IMR-90 (cell line): ENCODE results near the gene HOTAIR. TPM values are rescaled to one million over a fixed set of nuclear protein-coding genes. Genes with fewer than 3 reads are reported as not detected.

ENCODE experiments used
- CTCF ChIP-seq: conservative IDR thresholded peaks from 2 replicates; pipeline ENCODE4 v1.5.1; 2012; ENCODE audit warnings: mild to moderate bottlenecking, low read depth, low read length, improper control_type of control experiment
- polyA plus RNA-seq, 3 experiments: library from polyadenylated mRNA; depleted of rRNA; stranded (reverse); fragments of >200 nt; gene quantifications; 2 replicates each; pipeline ENCODE4 v1.2.3, GENCODE V29; 2012; ENCODE audit warnings: low replicate concordance in 1 of 3
- total RNA-seq: library from RNA; depleted of rRNA; stranded (reverse); fragments of >200 nt; gene quantifications from 2 replicates; pipeline ENCODE4 v1.2.3, GENCODE V29; 2012

HOTAIR gene
- total and polyA plus RNA-seq, 2 of the 4 experiments (the other 2 are of a cell fraction), result not detected

GRCh38 chr12:53989227-53990113 lies 14.7 kb upstream of the HOTAIR start (continued):
- TF ChIP-seq CTCF, result peak; percentile 48
